Measurements from ENCODE around the gene SYNPO2L.
"Not testable (repeated sequence)": the region's sequence is repeated elsewhere in the genome, so short reads cannot be mapped to it uniquely, and the experiment has no call there.

DNA sequence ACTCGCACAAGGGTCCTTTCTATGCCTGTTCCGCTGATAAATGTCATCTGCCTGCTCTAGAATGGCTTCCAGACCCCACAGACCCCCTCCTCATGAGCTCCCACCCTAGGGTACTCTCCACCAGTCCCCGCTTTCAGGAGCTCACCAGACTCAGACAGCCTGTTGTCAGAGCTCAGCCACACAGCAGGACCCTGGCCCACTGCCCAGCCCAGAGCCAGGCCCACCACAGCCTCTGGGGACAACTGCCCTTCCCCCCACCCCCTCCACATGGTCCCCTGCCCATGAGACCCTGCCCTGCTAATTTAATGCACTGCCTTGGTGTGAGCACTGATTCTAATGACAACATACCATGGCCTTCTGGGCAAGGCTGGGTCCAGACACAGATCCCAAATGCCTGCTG lies 9.8 kb upstream of the SYNPO2L start:
- not testable (repeated sequence) for TF ChIP-seq CTCF (IDR thresholded peaks at IDR 0.05; ENCODE audit: low read depth, low read length, missing input control); EGR1 (IDR thresholded peaks at IDR 0.05; ENCODE audit: low read depth in 2 of 2); RXRA (IDR thresholded peaks at IDR 0.05); TAF1 (conservative IDR thresholded peaks at IDR 0.05); RAD21 (IDR thresholded peaks at IDR 0.05)

Data from liver (tissue), 3 donors.